CD4-positive, alpha-beta T cell (primary cell): ENCODE data around the gene SYT6. TPM values are rescaled to one million over a fixed set of nuclear protein-coding genes. Genes with fewer than 3 reads are reported as not detected.
"Not testable (repeated sequence)": the region's sequence is repeated elsewhere in the genome, so short reads cannot be mapped to it uniquely, and the experiment has no call there.

Experiments used
- ATAC-seq: fragments of 200-7000 bp; cut with Tn5 transposase; one replicate; pipeline ENCODE4 v1.10.0; 2022; ENCODE audit warnings: mild to moderate bottlenecking; ENCODE audit not compliant: poor library complexity
- CTCF ChIA-PET: fragments of 350-600 bp; sonication (Branson Sonifier 250); formaldehyde crosslinking; loops from one replicate; lab custom pipeline; 2021; ENCODE audit warnings: antibody characterized with exemption, inconsistent platforms; lab: Charles Lee
- POLR2A ChIA-PET: fragments of 350-600 bp; sonication (Branson Sonifier 250); formaldehyde crosslinking; loops from one replicate; lab custom pipeline; 2021; ENCODE audit warnings: antibody characterized with exemption, inconsistent platforms; lab: Charles Lee
- DNase-seq, 14 experiments: peaks; one replicate each; pipeline ENCODE4 v3.0.0-alpha.2; 2013 to 2020; ENCODE audit warnings: mixed read lengths in 2 of 14
- H3K27ac ChIP-seq, 2 donors: one replicate each; pipeline versions ENCODE4 v1.5.1 to v1.7.0; 2013; ENCODE audit warnings: low read length in 2 of 2, low read depth in 1 of 2, mild to moderate bottlenecking in 1 of 2
- H3K27me3 ChIP-seq, 2 experiments: 1 replicate in 1 of 2; 2 replicates in 1 of 2; pipeline versions ENCODE4 v1.6.1 to v1.7.0; 2013; ENCODE audit warnings: low read length in 2 of 2, control low read depth in 1 of 2, mild to moderate bottlenecking in 1 of 2, moderate library complexity in 1 of 2; ENCODE audit not compliant: insufficient read depth in 2 of 2, control insufficient read depth in 1 of 2
- H3K36me3 ChIP-seq: one replicate; pipeline ENCODE4 v1.6.1; 2013; ENCODE audit warnings: low read length, control low read depth; ENCODE audit not compliant: insufficient read depth
- H3K4me1 ChIP-seq: one replicate; pipeline ENCODE4 v1.6.1; 2013; ENCODE audit warnings: low read length, control low read depth; ENCODE audit not compliant: insufficient read depth
- H3K4me3 ChIP-seq: one replicate; pipeline ENCODE4 v1.5.1; 2013; ENCODE audit warnings: mild to moderate bottlenecking, low read length, moderate library complexity
- H3K9me3 ChIP-seq, 2 experiments: 1 replicate in 1 of 2; 2 replicates in 1 of 2; pipeline versions ENCODE4 v1.6.1 to v1.7.0; 2013; ENCODE audit warnings: low read length in 2 of 2, mild to moderate bottlenecking in 2 of 2, control low read depth in 1 of 2, moderate library complexity in 1 of 2; ENCODE audit not compliant: control insufficient read depth in 1 of 2, insufficient read depth in 1 of 2
- H3K27ac Mint-ChIP-seq: one replicate; pipeline ENCODE4 v1.8.0; 2020; ENCODE audit warnings: mixed read lengths
- H3K27me3 Mint-ChIP-seq: one replicate; pipeline ENCODE4 v1.8.0; 2021; ENCODE audit warnings: mixed read lengths
- H3K36me3 Mint-ChIP-seq: one replicate; pipeline ENCODE4 v1.8.0; 2021; ENCODE audit warnings: low read depth, mixed read lengths
- H3K4me1 Mint-ChIP-seq: one replicate; pipeline ENCODE4 v1.8.0; 2021; ENCODE audit warnings: low read depth, mixed read lengths
- H3K4me3 Mint-ChIP-seq: one replicate; pipeline ENCODE4 v1.8.0; 2020; ENCODE audit warnings: mild to moderate bottlenecking, mixed read lengths
- H3K9me3 Mint-ChIP-seq: one replicate; pipeline ENCODE4 v1.8.0; 2020; ENCODE audit warnings: mixed read lengths
- intact Hi-C, 2 experiments: fragments of 100-400 bp; cut with DNase I in 1 of 2; cut with micrococcal nuclease in 1 of 2; formaldehyde crosslinking; loops; one replicate each; pipeline versions ENCODE4 v1.15.1 to v1.9.0; 2023 to 2025; cut with DNase I, micrococcal nuclease
- total RNA-seq, 174 experiments: library from RNA in 2 of 174; stranded (reverse) in 2 of 174; gene quantifications; one replicate each; pipeline ENCODE4 v1.2.3 and lab custom pipeline; 2021 to 2026
- TF ChIP-seq, protein P1 (sequence below): fragments of 200-600 bp; IDR thresholded peaks from one replicate; pipeline ENCODE4 v1.8.0; 2022; ENCODE audit warnings: antibody characterized with exemption, mild to moderate bottlenecking

The SYT6 gene
- total RNA-seq, 2 experiments from 2014 or later, result not detected

- Mint-ChIP-seq H3K27me3 (no peaks in the 10 kb centered on the region), H3K4me1 (peaks cover 4% of the 10 kb centered on the region), H3K4me3 (no peak overlapping the region), H3K36me3 (no peaks in the 10 kb centered on the region), H3K9me3 (peaks cover 2% of the 10 kb centered on the region), H3K27ac (no peak overlapping the region)
- no peak for ATAC-seq
- Histone ChIP-seq H3K27me3 (no peaks in the 10 kb centered on the region), H3K4me1 (no peaks in the 10 kb centered on the region), H3K4me3 (no peak overlapping the region), H3K27ac (no peak overlapping the region), H3K36me3 (no peaks in the 10 kb centered on the region), H3K9me3 (peaks cover 0 to 13% of the 10 kb centered on the region in 2 experiments)
- CTCF ChIA-PET, result no interaction called here
- TF ChIP-seq, protein P1, sequence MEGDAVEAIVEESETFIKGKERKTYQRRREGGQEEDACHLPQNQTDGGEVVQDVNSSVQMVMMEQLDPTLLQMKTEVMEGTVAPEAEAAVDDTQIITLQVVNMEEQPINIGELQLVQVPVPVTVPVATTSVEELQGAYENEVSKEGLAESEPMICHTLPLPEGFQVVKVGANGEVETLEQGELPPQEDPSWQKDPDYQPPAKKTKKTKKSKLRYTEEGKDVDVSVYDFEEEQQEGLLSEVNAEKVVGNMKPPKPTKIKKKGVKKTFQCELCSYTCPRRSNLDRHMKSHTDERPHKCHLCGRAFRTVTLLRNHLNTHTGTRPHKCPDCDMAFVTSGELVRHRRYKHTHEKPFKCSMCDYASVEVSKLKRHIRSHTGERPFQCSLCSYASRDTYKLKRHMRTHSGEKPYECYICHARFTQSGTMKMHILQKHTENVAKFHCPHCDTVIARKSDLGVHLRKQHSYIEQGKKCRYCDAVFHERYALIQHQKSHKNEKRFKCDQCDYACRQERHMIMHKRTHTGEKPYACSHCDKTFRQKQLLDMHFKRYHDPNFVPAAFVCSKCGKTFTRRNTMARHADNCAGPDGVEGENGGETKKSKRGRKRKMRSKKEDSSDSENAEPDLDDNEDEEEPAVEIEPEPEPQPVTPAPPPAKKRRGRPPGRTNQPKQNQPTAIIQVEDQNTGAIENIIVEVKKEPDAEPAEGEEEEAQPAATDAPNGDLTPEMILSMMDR, result no peak
- DNase-seq, result no peak
- intact Hi-C loops, result no loop called here
- POLR2A ChIA-PET, result no interaction called here
Observed at GRCh38 chr1:114075546-114076242, 78.0 kb downstream of the SYT6 start.

DNA sequence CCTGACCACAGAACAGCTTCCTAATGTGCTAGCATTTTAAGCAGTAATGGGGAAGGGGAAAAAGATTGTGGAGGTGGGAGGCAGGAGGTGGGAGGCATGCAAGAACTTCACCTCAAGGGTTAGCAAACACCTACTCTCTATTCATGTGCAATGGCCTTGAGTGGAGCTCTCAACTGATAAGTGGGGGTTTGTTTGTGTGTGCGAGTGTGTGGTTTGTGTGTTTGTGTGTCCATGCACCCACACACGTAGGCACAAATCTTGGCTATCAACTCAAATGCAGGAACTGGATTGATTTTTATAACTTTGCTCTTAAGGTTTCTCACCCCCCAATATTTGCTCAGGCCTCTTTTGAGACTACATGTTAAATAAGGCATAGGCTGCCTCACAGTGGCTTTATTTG lies 78.6 kb downstream of the SYT6 start:
- no peaks in the 10 kb centered on the region for H3K27me3 Mint-ChIP-seq
- Histone ChIP-seq H3K27ac (no peak overlapping the region), H3K36me3 (no peaks in the 10 kb centered on the region), H3K4me3 (no peak overlapping the region), H3K27me3 (no peaks in the 10 kb centered on the region), H3K9me3 (peaks cover 0 to 13% of the 10 kb centered on the region in 2 experiments), H3K4me1 (no peaks in the 10 kb centered on the region)
- H3K9me3 Mint-ChIP-seq, result peaks cover 2% of the 10 kb centered on the region
- intact Hi-C loops, result no loop called here
- DNase-seq (no peak), ATAC-seq (no peak)
- H3K36me3 Mint-ChIP-seq, result no peaks in the 10 kb centered on the region
- H3K4me3 Mint-ChIP-seq, result no peak overlapping the region
- TF ChIP-seq, protein P1, result no peak
- ChIA-PET CTCF (no interaction called here), POLR2A (no interaction called here)
- no peak overlapping the region for H3K27ac Mint-ChIP-seq
- H3K4me1 Mint-ChIP-seq, result peaks cover 4% of the 10 kb centered on the region

- DNase-seq (no peak), ATAC-seq (no peak)
- no peak overlapping the region for H3K27ac ChIP-seq
- no peak overlapping the region for H3K4me3 ChIP-seq
- TF ChIP-seq, protein P1, result no peak
- Mint-ChIP-seq H3K27ac (no peak overlapping the region), H3K4me1 (peaks cover 4% of the 10 kb centered on the region), H3K9me3 (peaks cover 2% of the 10 kb centered on the region), H3K36me3 (no peaks in the 10 kb centered on the region), H3K27me3 (peaks cover 3% of the 10 kb centered on the region), H3K4me3 (no peak overlapping the region)
- peaks cover 0 to 13% of the 10 kb centered on the region in 2 experiments for H3K9me3 ChIP-seq
- intact Hi-C loops, result no loop called here
- ChIA-PET CTCF (no interaction called here), POLR2A (no interaction called here)
- H3K36me3 ChIP-seq, result no peaks in the 10 kb centered on the region
- no peaks in the 10 kb centered on the region for H3K4me1 ChIP-seq
- H3K27me3 ChIP-seq, result no peaks in the 10 kb centered on the region
Observed at GRCh38 chr1:114072246-114072645, 81.4 kb downstream of the SYT6 start.

- H3K27ac Mint-ChIP-seq, H3K27ac ChIP-seq, CTCF ChIA-PET, H3K36me3 ChIP-seq, intact Hi-C loops, ATAC-seq, H3K27me3 ChIP-seq, H3K4me1 ChIP-seq, POLR2A ChIA-PET, H3K27me3 Mint-ChIP-seq, H3K36me3 Mint-ChIP-seq, H3K9me3 Mint-ChIP-seq, DNase-seq, H3K4me3 ChIP-seq, H3K4me1 Mint-ChIP-seq, H3K4me3 Mint-ChIP-seq: not testable (repeated sequence)
- peaks cover 0 to 13% of the 10 kb centered on the region in 2 experiments for H3K9me3 ChIP-seq
Observed at GRCh38 chr1:114069762-114070161, 83.9 kb downstream of the SYT6 start.

GRCh38 chr1:114068684-114069083 lies 85.0 kb downstream of the SYT6 start:
- H3K4me3 ChIP-seq, H3K27me3 ChIP-seq, H3K36me3 ChIP-seq, ATAC-seq, H3K36me3 Mint-ChIP-seq, POLR2A ChIA-PET, H3K4me1 ChIP-seq, H3K4me3 Mint-ChIP-seq, H3K27ac ChIP-seq, H3K9me3 Mint-ChIP-seq, H3K4me1 Mint-ChIP-seq, CTCF ChIA-PET, intact Hi-C loops, DNase-seq, H3K27me3 Mint-ChIP-seq, H3K27ac Mint-ChIP-seq: not testable (repeated sequence)
- peaks cover 0 to 13% of the 10 kb centered on the region in 2 experiments for H3K9me3 ChIP-seq
